Heart right ventricle (tissue), 16 donors: Measurements from ENCODE around the gene GRHL1. TPM values are rescaled to one million over a fixed set of nuclear protein-coding genes. Genes with fewer than 3 reads are reported as not detected.
A peak's percentile ranks its signal among the peaks of the same experiment; 100 is the strongest.

Experiments used
- ATAC-seq, 8 donors: fragments of 200-7000 bp; cut with Tn5 transposase; one replicate each; pipeline ENCODE4 v1.9.1; 2020; ENCODE audit warnings: mild to moderate bottlenecking in 8 of 8, moderate library complexity in 8 of 8, moderate number of reproducible peaks in 1 of 8
- DNase-seq, 2 donors: peaks; one replicate each; pipeline ENCODE4 v3.0.0-alpha.2; 2020
- H3K27ac ChIP-seq, 10 donors: fragments of 200-600 bp; sonication (generic) in 2 of 10; one replicate each; pipeline versions ENCODE4 v1.5.0 to v1.8.0; 2020 to 2022; ENCODE audit warnings: mild to moderate bottlenecking in 3 of 10
- H3K27me3 ChIP-seq, 7 donors: fragments of 200-600 bp; one replicate each; pipeline ENCODE4 v1.8.0; 2021 to 2022; ENCODE audit warnings: mild to moderate bottlenecking in 2 of 7
- H3K36me3 ChIP-seq, 9 donors: fragments of 200-600 bp; sonication (generic) in 1 of 9; one replicate each; pipeline versions ENCODE4 v1.5.0 to v1.8.0; 2020 to 2022; ENCODE audit warnings: mild to moderate bottlenecking in 2 of 9
- H3K4me1 ChIP-seq, 9 donors: fragments of 200-600 bp; sonication (generic) in 1 of 9; one replicate each; pipeline versions ENCODE4 v1.5.0 to v1.8.0; 2020 to 2022; ENCODE audit warnings: mild to moderate bottlenecking in 4 of 9
- H3K4me3 ChIP-seq, 10 donors: fragments of 200-600 bp; sonication (generic) in 2 of 10; one replicate each; pipeline versions ENCODE4 v1.5.0 to v1.8.0; 2020 to 2022; ENCODE audit warnings: mild to moderate bottlenecking in 7 of 10, moderate library complexity in 2 of 10
- H3K9me3 ChIP-seq, 11 donors: fragments of 200-600 bp in 10 of 11; sonication (generic) in 2 of 11; one replicate each; pipeline versions ENCODE4 v1.5.0 to v1.8.0; 2013 to 2022; ENCODE audit warnings: mild to moderate bottlenecking in 2 of 11, control low read depth in 1 of 11, moderate library complexity in 1 of 11
- CTCF ChIP-seq, 9 donors: fragments of 200-600 bp; sonication (generic) in 2 of 9; IDR thresholded peaks; one replicate each; pipeline versions ENCODE4 v1.5.0 to v1.8.0; 2021 to 2022; ENCODE audit warnings: antibody characterized with exemption in 9 of 9, mild to moderate bottlenecking in 5 of 9, moderate library complexity in 1 of 9
- WGBS, 2 donors: extraction: QIAGEN DNeasy Blood & Tissue Kit; methylation state at CpG; one replicate each; pipeline ENCODE4 v1.1.7; 2013; ENCODE audit warnings: inconsistent platforms in 1 of 2; 5-methylcytosine and 5-hydroxymethylcytosine counted together
- intact Hi-C, 10 donors: fragments of 100-400 bp; cut with DNase I; formaldehyde crosslinking; loops; one replicate each; pipeline versions ENCODE4 v1.11.1 to v1.14.2; 2022
- polyA plus RNA-seq, 2 donors: library from polyadenylated mRNA; stranded (reverse); fragments of 200-250 nt; gene quantifications; one replicate each; pipeline ENCODE4 v1.2.3, GENCODE V29; 2013
- total RNA-seq, 10 donors: library from RNA; stranded (reverse); fragmentation: NEBNext Ultra II Directional in 3 of 10; extraction: Animal tissue kit (Norgen Biotek cat#: 25700) in 3 of 10; gene quantifications; one replicate each; pipeline versions ENCODE4 v1.2.1 to v1.2.4, GENCODE V29; 2021 to 2023
- donor health status: Arrhythmogenic right ventricular cardiomyopathy.
- donor health status: ischemic (EF 13 %, LVEDD 7.1; RV severe dilation, severe dysfunction).
- donor health status: healthy with polysubstance abuse.
- donor health status: DM: no; HTN: yes; CAD: no.
- donor health status: DM: no; HTN: no; CAD: no.
- donor health status: ischemic (EF 25% LVEDD 6.9; RV normal size, moderate dysfunction).
- donor health status: ischemic (EF 25% LVEDD 5.7; RV mildly dilated, moderate dysfunction).
- donor health status: healthy.
- donor health status: DM: yes; HTN: yes; CAD: no.
- donor health status: Ischemic cardiomyopathy.
- donor health status: ischemic (EF 35%, LVEDD 5.7; RV mildly dilated, moderate dysfunction).
- donor health status: nonischemic (EF 11% LVEDD 7.7; RV severe dilation, severe dysfunction).
- donor health status: DM: yes; HTN: yes; CAD: no.
- donor health status: PGD.
- donor health status: ischemic (EF 29% LVEDD 5.4; RV normal size, mild dysfunction).
- donor health status: nonischemic (EF 23%, LVEDD 6.1; RV moderate dilation, normal function).

Gene GRHL1
- total and polyA plus RNA-seq, 12 donors: 0.29 to 3.0 (median 0.90) TPM

- DNase-seq: no peak
- peaks cover 5 to 43% (median 21%) of the 10 kb centered on the region in 9 donors for H3K4me1 ChIP-seq
- intact Hi-C loops: loop anchor here in 4 of 10 donors (2.0 to 10.0 kb wide), 4 partner anchors 67 to 463 kb away; partner anchors contain the start of gene ODC1 (in 1 of the 4)
- no peak for TF ChIP-seq CTCF (IDR thresholded peaks at IDR 0.05)
- peak in 6 of 8 donors; percentile 54 to 77 (median 62) for ATAC-seq
- H3K9me3 ChIP-seq: no peaks in the 10 kb centered on the region
- H3K27me3 ChIP-seq: no peaks in the 10 kb centered on the region
- H3K36me3 ChIP-seq: no peaks in the 10 kb centered on the region
- H3K4me3 ChIP-seq: no peak overlapping the region
- WGBS, 2 donors: 62 to 63% methylated on average over 8 of the region's 8 CpGs
- H3K27ac ChIP-seq: peak overlapping the region in 3 of 10 donors; percentile 19 to 58 (median 40)
These were observed 30.8 kb downstream of the GRHL1 start for GRCh38 chr2:9982248-9982647.

GRCh38 chr2:9982891-9983290 lies 31.4 kb downstream of the GRHL1 start:
- Histone ChIP-seq H3K4me1 (peaks cover 5 to 43% (median 21%) of the 10 kb centered on the region in 9 donors), H3K27ac (peak overlapping the region in 3 of 10 donors; percentile 19 to 58 (median 40)), H3K27me3 (no peaks in the 10 kb centered on the region), H3K9me3 (no peaks in the 10 kb centered on the region), H3K36me3 (no peaks in the 10 kb centered on the region), H3K4me3 (no peak overlapping the region)
- 92 to 94% methylated on average over 10 of the region's 10 CpGs for WGBS, 2 donors
- no peak for ATAC-seq
- intact Hi-C loops: loop anchor here in 4 of 10 donors (2.0 to 10.0 kb wide), 4 partner anchors 66 to 462 kb away; partner anchors contain the start of gene ODC1 (in 1 of the 4)
- no peak for TF ChIP-seq CTCF (IDR thresholded peaks at IDR 0.05)
- DNase-seq: no peak

GRCh38 chr2:9983401-9984216 lies 32.1 kb downstream of the GRHL1 start:
- no peak for TF ChIP-seq CTCF (IDR thresholded peaks at IDR 0.05)
- Histone ChIP-seq H3K4me1 (peaks cover 5 to 43% (median 21%) of the 10 kb centered on the region in 9 donors), H3K9me3 (no peaks in the 10 kb centered on the region), H3K4me3 (peak overlapping the region in 1 of 10 donors; percentile 11), H3K27me3 (no peaks in the 10 kb centered on the region), H3K36me3 (no peaks in the 10 kb centered on the region), H3K27ac (peak overlapping the region in 6 of 10 donors; percentile 10 to 58 (median 28))
- ATAC-seq (peak in 2 of 8 donors; percentile 2 to 37), DNase-seq (no peak)
- 59 to 77% methylated on average over 15 of the region's 15 CpGs for WGBS, 2 donors
- intact Hi-C loops: loop anchor here in 7 of 10 donors (1.0 to 10.0 kb wide), 6 partner anchors 63 to 461 kb away; partner anchors contain the start of gene ODC1 (in 1 of the 7)

- Histone ChIP-seq H3K27me3 (no peaks in the 10 kb centered on the region), H3K27ac (peak overlapping the region in 8 of 10 donors; percentile 10 to 58 (median 20)), H3K9me3 (no peaks in the 10 kb centered on the region), H3K4me1 (peaks cover 5 to 43% (median 21%) of the 10 kb centered on the region in 9 donors), H3K4me3 (peak overlapping the region in 1 of 10 donors; percentile 11), H3K36me3 (no peaks in the 10 kb centered on the region)
- peak; percentile 78 to 93 (median 86) for TF ChIP-seq CTCF (IDR thresholded peaks at IDR 0.05)
- intact Hi-C loops: loop anchor here in 6 of 10 donors (1.0 to 10.0 kb wide), 6 partner anchors 63 to 461 kb away; partner anchors contain the start of gene ODC1 (in 1 of the 6)
- ATAC-seq: peak; percentile 46 to 79 (median 59)
- WGBS, 2 donors: 21 to 24% methylated on average over 7 of the region's 7 CpGs
- DNase-seq: no peak
These were observed 32.8 kb downstream of the GRHL1 start for GRCh38 chr2:9984217-9984739.
